ENCODE measurements around the gene TMEM150C.

The TMEM150C gene

GRCh38 chr4:82561786-82562563, at the start of gene TMEM150C:
Gene TMEM150C, minus strand, starts transcription at chr4:82561988. Its CDS starts 57,331 bp downstream, at chr4:82504657.
- no peak for DNase-seq

GRCh38 chr4:82611527-82611926, 49.7 kb upstream of the TMEM150C start:
- DNase-seq, result no peak

GRCh38 chr4:82610041-82610440, 48.3 kb upstream of the TMEM150C start:
- DNase-seq, result no peak

- no peak for DNase-seq
Observed at GRCh38 chr4:82606622-82607021, 44.8 kb upstream of the TMEM150C start.

- no peak for DNase-seq
Observed at GRCh38 chr4:82604522-82604921, 42.7 kb upstream of the TMEM150C start.

- no peak for DNase-seq
Observed at GRCh38 chr4:82601242-82602015, 39.6 kb upstream of the TMEM150C start.

GRCh38 chr4:82599336-82599735, 37.5 kb upstream of the TMEM150C start:
- no peak for DNase-seq

- DNase-seq, result no peak
Observed at GRCh38 chr4:82594456-82594855, 32.7 kb upstream of the TMEM150C start.

GRCh38 chr4:82593411-82593810, 31.6 kb upstream of the TMEM150C start:
- no peak for DNase-seq

GRCh38 chr4:82592639-82593038, 30.9 kb upstream of the TMEM150C start:
- no peak for DNase-seq

- no peak for DNase-seq
Observed at GRCh38 chr4:82591592-82591991, 29.8 kb upstream of the TMEM150C start.

- no peak for DNase-seq
Observed at GRCh38 chr4:82589756-82590155, 28.0 kb upstream of the TMEM150C start.

GRCh38 chr4:82588771-82589270, 27.0 kb upstream of the TMEM150C start:
- DNase-seq, result no peak

- DNase-seq, result no peak
Observed at GRCh38 chr4:82587826-82588540, 26.2 kb upstream of the TMEM150C start.

- no peak for DNase-seq
Observed at GRCh38 chr4:82585690-82586435, 24.1 kb upstream of the TMEM150C start.

- DNase-seq, result no peak
Observed at GRCh38 chr4:82584931-82585330, 23.1 kb upstream of the TMEM150C start.

GRCh38 chr4:82583897-82584587, 22.3 kb upstream of the TMEM150C start:
- no peak for DNase-seq

- no peak for DNase-seq
Observed at GRCh38 chr4:82579932-82580331, 18.1 kb upstream of the TMEM150C start.

- DNase-seq, result no peak
Observed at GRCh38 chr4:82578935-82579334, 17.1 kb upstream of the TMEM150C start.

- no peak for DNase-seq
Observed at GRCh38 chr4:82577451-82577850, 15.7 kb upstream of the TMEM150C start.

GRCh38 chr4:82569727-82570126, 7.9 kb upstream of the TMEM150C start:
- DNase-seq, result no peak

- no peak for DNase-seq
Observed at GRCh38 chr4:82569076-82569475, 7.3 kb upstream of the TMEM150C start.

All from NCI-H2081 treated with DMSO at 0.1 percent for 48 hours (cell line).